Karpas-422 (cell line): ENCODE results near the gene PPARGC1A. TPM values are rescaled to one million over a fixed set of nuclear protein-coding genes. Genes with fewer than 3 reads are reported as not detected.

Source experiments
- DNase-seq: peaks from one replicate; pipeline ENCODE4 v3.0.0-alpha.2; 2015
- H2AFZ ChIP-seq: fragments of 200-600 bp; sonication (generic); 2 replicates; pipeline ENCODE4 v1.6.1; 2014; ENCODE audit warnings: antibody characterized with exemption, low read length, mixed read lengths
- H3K27ac ChIP-seq: fragments of 200-600 bp; sonication (generic); 2 replicates; pipeline ENCODE4 v1.5.1; 2014; ENCODE audit warnings: mild to moderate bottlenecking, low read length, moderate library complexity
- H3K27me3 ChIP-seq: fragments of 200-600 bp; sonication (generic); 2 replicates; pipeline ENCODE4 v1.6.1; 2014; ENCODE audit warnings: low read length, mixed read lengths
- H3K36me3 ChIP-seq: fragments of 200-600 bp; sonication (generic); 2 replicates; pipeline ENCODE4 v1.6.1; 2014; ENCODE audit warnings: low read length, mixed read lengths; ENCODE audit not compliant: insufficient read depth
- H3K4me1 ChIP-seq: fragments of 200-600 bp; sonication (generic); 2 replicates; pipeline ENCODE4 v1.6.1; 2014; ENCODE audit warnings: mild to moderate bottlenecking, low read length, mixed read lengths
- H3K4me2 ChIP-seq: fragments of 200-600 bp; sonication (generic); 2 replicates; pipeline ENCODE4 v1.6.1; 2014; ENCODE audit warnings: low read length, low read depth, mild to moderate bottlenecking; ENCODE audit not compliant: poor library complexity, severe bottlenecking
- H3K4me3 ChIP-seq: fragments of 200-600 bp; sonication (generic); 2 replicates; pipeline ENCODE4 v1.5.1; 2014; ENCODE audit warnings: mild to moderate bottlenecking, antibody characterized with exemption, low read length, mixed read lengths
- H3K79me2 ChIP-seq: fragments of 200-600 bp; sonication (generic); 2 replicates; pipeline ENCODE4 v1.6.1; 2014; ENCODE audit warnings: mild to moderate bottlenecking, low read length, mixed read lengths
- H3K9ac ChIP-seq: fragments of 200-600 bp; sonication (generic); 2 replicates; pipeline ENCODE4 v1.6.0; 2014; ENCODE audit warnings: low read length
- H3K9me2 ChIP-seq: fragments of 200-600 bp; sonication (generic), shearing (Covaris generic); replicated peaks from 2 replicates; pipeline ENCODE4 v1.6.0; 2014; ENCODE audit warnings: mild to moderate bottlenecking, low read length, moderate library complexity; ENCODE audit not compliant: insufficient read depth
- H3K9me3 ChIP-seq: fragments of 300-700, 200-600 bp; sonication (generic); 2 replicates; pipeline ENCODE4 v1.6.1; 2014; ENCODE audit warnings: low read length, mixed read lengths
- H4K20me1 ChIP-seq: fragments of 200-600 bp; sonication (generic); 2 replicates; pipeline ENCODE4 v1.6.1; 2014; ENCODE audit warnings: mild to moderate bottlenecking, antibody characterized with exemption, low read length, low read depth; ENCODE audit not compliant: insufficient read depth
- total RNA-seq: library from RNA; depleted of rRNA; stranded (reverse); fragments of >200 nt; shearing (Covaris generic); gene quantifications from 2 replicates; pipeline ENCODE4 v1.2.3, GENCODE V29; 2014; ENCODE audit warnings: low replicate concordance

The PPARGC1A gene
- total RNA-seq, 1 experiment from 2014 or later = not detected

- H3K27me3 ChIP-seq = no peaks in the 10 kb centered on the region; the same call in 1 of the 2 replicates
- no peaks in the 10 kb centered on the region for H3K4me1 ChIP-seq
- H3K79me2 ChIP-seq = no peaks in the 10 kb centered on the region
- no peaks in the 10 kb centered on the region for H3K9me2 ChIP-seq
- no peaks in the 10 kb centered on the region for H3K36me3 ChIP-seq
- H3K4me3 ChIP-seq = no peak overlapping the region
- no peaks in the 10 kb centered on the region for H3K9me3 ChIP-seq
- DNase-seq = no peak
- H3K9ac ChIP-seq = no peak overlapping the region
- H3K27ac ChIP-seq = no peak overlapping the region
- no peak overlapping the region for H2AFZ ChIP-seq
- H3K4me2 ChIP-seq = no peak overlapping the region
- 0 out of 2 replicates have a peak, but pooled peaks cover 3% of the 10 kb centered on the region for H4K20me1 ChIP-seq
Measured at GRCh38 chr4:23881674-23882337, 8.0 kb downstream of the PPARGC1A start.

DNA sequence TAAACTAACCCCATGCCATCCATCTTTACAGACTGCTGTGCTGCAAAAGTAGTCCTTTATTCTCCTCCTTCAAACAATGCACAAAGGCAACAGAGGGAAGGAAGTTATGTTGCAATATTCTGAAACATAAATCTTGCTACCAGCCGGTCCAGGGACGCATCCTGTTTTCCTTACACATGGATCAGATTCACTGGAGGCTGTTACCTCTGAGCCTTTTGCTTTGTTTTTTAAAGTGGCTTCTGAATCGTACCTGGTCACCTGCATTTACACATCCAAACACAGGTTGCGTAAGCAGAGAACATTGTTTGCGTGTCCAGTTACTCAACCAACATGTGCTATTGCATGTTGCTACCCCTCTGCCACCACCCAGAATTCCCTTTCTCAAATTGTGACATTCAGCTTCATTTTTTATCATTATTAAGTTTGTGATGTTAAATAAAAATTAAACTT is 8.8 kb downstream of the PPARGC1A start:
- H3K9me3 ChIP-seq = no peaks in the 10 kb centered on the region

GRCh38 chr4:23878912-23879732 is 10.7 kb downstream of the PPARGC1A start:
- no peak for DNase-seq
- no peaks in the 10 kb centered on the region for H3K9me3 ChIP-seq
- no peaks in the 10 kb centered on the region for H3K36me3 ChIP-seq
- H3K27me3 ChIP-seq = no peaks in the 10 kb centered on the region; the same call in 1 of the 2 replicates
- H3K4me3 ChIP-seq = no peak overlapping the region
- H3K9ac ChIP-seq = no peak overlapping the region
- no peaks in the 10 kb centered on the region for H3K9me2 ChIP-seq
- no peak overlapping the region for H2AFZ ChIP-seq
- H3K79me2 ChIP-seq = no peaks in the 10 kb centered on the region
- 0 out of 2 replicates have a peak, but pooled peaks cover 3% of the 10 kb centered on the region for H4K20me1 ChIP-seq
- no peak overlapping the region for H3K4me2 ChIP-seq
- no peaks in the 10 kb centered on the region for H3K4me1 ChIP-seq
- H3K27ac ChIP-seq = no peak overlapping the region

More for the DNA sequence above, 8.8 kb downstream of the PPARGC1A start:
- no peak overlapping the region for H3K4me3 ChIP-seq
- H3K36me3 ChIP-seq = no peaks in the 10 kb centered on the region
- no peak overlapping the region for H3K4me2 ChIP-seq
- H2AFZ ChIP-seq = no peak overlapping the region
- H3K79me2 ChIP-seq = no peaks in the 10 kb centered on the region
- no peaks in the 10 kb centered on the region; the same call in 1 of the 2 replicates for H3K27me3 ChIP-seq
- no peak overlapping the region for H3K27ac ChIP-seq
- H3K9me2 ChIP-seq = no peaks in the 10 kb centered on the region
- H4K20me1 ChIP-seq = 0 out of 2 replicates have a peak, but pooled peaks cover 3% of the 10 kb centered on the region
- H3K9ac ChIP-seq = no peak overlapping the region
- no peaks in the 10 kb centered on the region for H3K4me1 ChIP-seq
- no peak for DNase-seq

DNA sequence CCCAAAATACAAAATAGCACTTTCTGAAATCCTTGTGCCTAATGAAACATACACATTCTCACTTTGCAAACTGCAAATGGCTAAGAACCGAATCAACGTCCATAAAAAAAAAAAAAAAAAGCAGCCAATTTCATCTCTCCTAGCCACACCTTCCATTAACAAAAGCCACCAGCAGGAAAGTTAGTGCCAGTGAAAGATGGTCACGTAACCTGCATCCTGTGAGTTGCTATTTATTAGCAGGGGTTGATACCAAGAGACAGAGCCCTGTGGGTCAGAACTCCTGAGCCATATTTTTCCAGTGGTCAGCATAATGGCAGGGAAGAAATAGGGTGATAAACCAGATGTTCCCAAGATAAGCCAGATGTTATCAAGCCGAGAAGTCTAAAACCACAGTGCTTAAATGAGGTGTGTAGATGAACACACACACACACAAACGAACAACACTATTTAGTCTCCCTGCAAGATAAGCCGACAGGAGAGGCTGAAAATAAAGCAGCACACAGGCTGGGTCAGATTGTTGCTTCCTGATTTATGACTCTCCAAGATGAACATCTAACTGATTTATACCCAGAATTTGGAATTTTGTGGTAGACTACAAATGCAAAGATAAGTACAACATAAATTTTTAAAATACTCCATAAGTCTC is 11.5 kb downstream of the PPARGC1A start:
- no peak overlapping the region for H3K4me2 ChIP-seq

DNA sequence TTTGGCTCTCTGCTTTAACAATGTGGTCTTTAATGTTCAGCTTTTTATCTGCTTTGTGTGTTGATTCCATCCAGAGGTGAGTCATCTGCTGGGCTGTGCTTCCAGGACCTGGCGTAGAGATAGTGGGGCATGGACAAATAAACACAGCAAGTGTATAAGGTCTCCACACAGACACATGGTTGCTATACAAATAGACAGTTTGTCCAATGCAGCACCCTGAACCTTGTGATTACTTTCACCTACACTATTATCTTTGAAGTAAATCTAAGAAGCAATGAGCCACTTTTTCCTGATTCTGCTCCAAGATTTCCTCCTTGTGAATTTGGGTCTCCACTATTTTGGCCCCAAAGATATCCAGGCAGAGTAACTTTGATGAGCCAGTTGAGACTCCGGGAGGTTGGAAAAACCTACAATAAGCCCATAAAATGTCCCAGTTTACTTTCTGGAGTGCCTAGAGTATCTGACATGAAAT is 12.1 kb downstream of the PPARGC1A start:
- Histone ChIP-seq H4K20me1 (0 out of 2 replicates have a peak, but pooled peaks cover 3% of the 10 kb centered on the region), H3K36me3 (no peaks in the 10 kb centered on the region), H3K4me1 (no peaks in the 10 kb centered on the region), H3K9me2 (no peaks in the 10 kb centered on the region), H2AFZ (no peak overlapping the region), H3K4me2 (no peak overlapping the region), H3K79me2 (no peaks in the 10 kb centered on the region), H3K9ac (no peak overlapping the region), H3K27ac (no peak overlapping the region), H3K27me3 (no peaks in the 10 kb centered on the region; the same call in 1 of the 2 replicates), H3K4me3 (no peak overlapping the region), H3K9me3 (no peaks in the 10 kb centered on the region)
- DNase-seq = no peak

More for the DNA sequence above, 11.5 kb downstream of the PPARGC1A start:
- Histone ChIP-seq H3K36me3 (no peaks in the 10 kb centered on the region), H2AFZ (no peak overlapping the region), H3K9me3 (no peaks in the 10 kb centered on the region), H3K9me2 (no peaks in the 10 kb centered on the region), H4K20me1 (0 out of 2 replicates have a peak, but pooled peaks cover 3% of the 10 kb centered on the region), H3K27ac (no peak overlapping the region), H3K27me3 (no peaks in the 10 kb centered on the region; the same call in 1 of the 2 replicates), H3K4me3 (no peak overlapping the region), H3K79me2 (no peaks in the 10 kb centered on the region), H3K4me1 (no peaks in the 10 kb centered on the region), H3K9ac (no peak overlapping the region)
- DNase-seq = no peak

GRCh38 chr4:23876418-23877089 is 13.3 kb downstream of the PPARGC1A start:
- Histone ChIP-seq H3K4me2 (no peak overlapping the region), H3K9me3 (no peaks in the 10 kb centered on the region), H3K27ac (no peak overlapping the region), H3K36me3 (no peaks in the 10 kb centered on the region), H3K27me3 (no peaks in the 10 kb centered on the region; the same call in 1 of the 2 replicates), H3K4me3 (no peak overlapping the region), H2AFZ (no peak overlapping the region), H3K79me2 (no peaks in the 10 kb centered on the region), H3K9me2 (no peaks in the 10 kb centered on the region), H3K4me1 (no peaks in the 10 kb centered on the region), H4K20me1 (0 out of 2 replicates have a peak, but pooled peaks cover 3% of the 10 kb centered on the region), H3K9ac (no peak overlapping the region)
- DNase-seq = no peak

GRCh38 chr4:23875317-23875716 is 14.5 kb downstream of the PPARGC1A start:
- Histone ChIP-seq H3K4me1 (no peaks in the 10 kb centered on the region), H3K79me2 (no peaks in the 10 kb centered on the region), H3K36me3 (no peaks in the 10 kb centered on the region), H3K27ac (no peak overlapping the region), H3K9me3 (no peaks in the 10 kb centered on the region), H3K4me3 (no peak overlapping the region), H4K20me1 (no peaks in the 10 kb centered on the region), H3K9ac (no peak overlapping the region), H2AFZ (no peak overlapping the region), H3K9me2 (no peaks in the 10 kb centered on the region), H3K27me3 (no peaks in the 10 kb centered on the region; the same call in 1 of the 2 replicates), H3K4me2 (no peak overlapping the region)
- no peak for DNase-seq
